Measurements from ENCODE around the gene SMIM23. TPM values are rescaled to one million over a fixed set of nuclear protein-coding genes. Genes with fewer than 3 reads are reported as not detected.

SMIM23 gene
- total RNA-seq, 1 donor from 2014 or later, result not detected

GRCh38 chr5:171806976-171807747, 21.5 kb downstream of the SMIM23 start:
- peaks cover 14% of the 10 kb centered on the region for H3K9me3 Mint-ChIP-seq
- TF ChIP-seq CTCF (IDR thresholded peaks at IDR 0.05; ENCODE audit: unreplicated experiment), result no peak
- H3K27ac Mint-ChIP-seq, result no peak overlapping the region
- no peaks in the 10 kb centered on the region for H3K36me3 Mint-ChIP-seq
- DNase-seq (ENCODE audit: low spot score in 2 of 2, unreplicated experiment in 2 of 2), result no peak
- no peak overlapping the region for H3K4me3 Mint-ChIP-seq
- H3K4me1 Mint-ChIP-seq, result peaks cover 9% of the 10 kb centered on the region
- H3K27me3 Mint-ChIP-seq (ENCODE audit: low read depth), result peaks cover 68% of the 10 kb centered on the region

GRCh38 chr5:171808453-171808852, 22.8 kb downstream of the SMIM23 start:
- no peak overlapping the region for H3K4me3 Mint-ChIP-seq
- peaks cover 18% of the 10 kb centered on the region for H3K9me3 Mint-ChIP-seq
- H3K27ac Mint-ChIP-seq, result no peak overlapping the region
- peaks cover 9% of the 10 kb centered on the region for H3K4me1 Mint-ChIP-seq
- TF ChIP-seq CTCF (IDR thresholded peaks at IDR 0.05; ENCODE audit: unreplicated experiment), result no peak
- H3K36me3 Mint-ChIP-seq, result no peaks in the 10 kb centered on the region
- no peak for DNase-seq (ENCODE audit: low spot score in 2 of 2, unreplicated experiment in 2 of 2)
- H3K27me3 Mint-ChIP-seq (ENCODE audit: low read depth), result peaks cover 65% of the 10 kb centered on the region

GRCh38 chr5:171808951-171809350, 23.3 kb downstream of the SMIM23 start:
- no peak for TF ChIP-seq CTCF (IDR thresholded peaks at IDR 0.05; ENCODE audit: unreplicated experiment)
- H3K36me3 Mint-ChIP-seq, result no peaks in the 10 kb centered on the region
- H3K9me3 Mint-ChIP-seq, result peaks cover 18% of the 10 kb centered on the region
- H3K4me1 Mint-ChIP-seq, result peaks cover 9% of the 10 kb centered on the region
- H3K4me3 Mint-ChIP-seq, result no peak overlapping the region
- no peak for DNase-seq (ENCODE audit: low spot score in 2 of 2, unreplicated experiment in 2 of 2)
- H3K27me3 Mint-ChIP-seq (ENCODE audit: low read depth), result peaks cover 60% of the 10 kb centered on the region
- H3K27ac Mint-ChIP-seq, result no peak overlapping the region

- Mint-ChIP-seq H3K4me3 (no peak overlapping the region), H3K9me3 (peaks cover 18% of the 10 kb centered on the region), H3K27me3 (ENCODE audit: low read depth) (peaks cover 49% of the 10 kb centered on the region), H3K4me1 (peaks cover 9% of the 10 kb centered on the region), H3K36me3 (no peaks in the 10 kb centered on the region), H3K27ac (no peak overlapping the region)
- TF ChIP-seq CTCF (IDR thresholded peaks at IDR 0.05; ENCODE audit: unreplicated experiment), result no peak
- DNase-seq (ENCODE audit: low spot score in 2 of 2, unreplicated experiment in 2 of 2), result no peak
Observed at GRCh38 chr5:171810227-171810626, 24.6 kb downstream of the SMIM23 start.

- Mint-ChIP-seq H3K36me3 (no peaks in the 10 kb centered on the region), H3K4me3 (no peak overlapping the region), H3K9me3 (peaks cover 14% of the 10 kb centered on the region), H3K27ac (no peak overlapping the region), H3K4me1 (peaks cover 6% of the 10 kb centered on the region), H3K27me3 (ENCODE audit: low read depth) (peaks cover 25% of the 10 kb centered on the region)
- no peak for DNase-seq (ENCODE audit: low spot score in 2 of 2, unreplicated experiment in 2 of 2)
- no peak for TF ChIP-seq CTCF (IDR thresholded peaks at IDR 0.05; ENCODE audit: unreplicated experiment)
Observed at GRCh38 chr5:171813270-171813669, 27.7 kb downstream of the SMIM23 start.
